Heart left ventricle (tissue), 13 donors: ENCODE measurements around the gene TRIM9.

Source experiments
- CTCF ChIP-seq, 12 donors: fragments of 200-600 bp; sonication (generic) in 4 of 12; IDR thresholded peaks; one replicate each; pipeline versions ENCODE4 v1.5.0 to v1.8.0; 2018 to 2022; ENCODE audit warnings: antibody characterized with exemption in 12 of 12, mild to moderate bottlenecking in 5 of 12
- POLR2A ChIP-seq, 2 donors: fragments of 450-650 bp; IDR thresholded peaks; one replicate each; pipeline ENCODE4 v1.6.1; 2017; ENCODE audit warnings: antibody characterized with exemption in 2 of 2, mild to moderate bottlenecking in 2 of 2, moderate library complexity in 2 of 2
- donor health status: ischemic (EF 13 %, LVEDD 7.1; RV severe dilation, severe dysfunction).
- donor health status: DM: no; HTN: yes; CAD: no.
- donor health status: DM: no; HTN: no; CAD: no.
- donor health status: ischemic (EF 25% LVEDD 6.9; RV normal size, moderate dysfunction).
- donor health status: ischemic (EF 25% LVEDD 5.7; RV mildly dilated, moderate dysfunction).
- donor health status: ischemic (EF 35%, LVEDD 5.7; RV mildly dilated, moderate dysfunction).
- donor health status: nonischemic (EF 11% LVEDD 7.7; RV severe dilation, severe dysfunction).
- donor health status: DM: yes; HTN: yes; CAD: no.
- donor health status: PGD.
- donor health status: ischemic (EF 29% LVEDD 5.4; RV normal size, mild dysfunction).
- donor health status: nonischemic (EF 23%, LVEDD 6.1; RV moderate dilation, normal function).

- TF ChIP-seq POLR2A (IDR thresholded peaks at IDR 0.05) = no peak
- TF ChIP-seq CTCF (IDR thresholded peaks at IDR 0.05) = no peak
Observed at GRCh38 chr14:51041883-51042282, 53.0 kb downstream of the TRIM9 start.
